KOPT-K1 (cell line): ENCODE measurements around the gene VSTM2L.

Experiments used
- H3K27ac ChIP-seq: fragments of 200-600 bp; sonication (generic); 2 replicates; pipeline ENCODE4 v1.5.1; 2016; ENCODE audit warnings: antibody characterized with exemption, mild to moderate bottlenecking, low read depth, low read length; ENCODE audit not compliant: poor library complexity, severe bottlenecking
- H3K36me3 ChIP-seq: fragments of 200-600 bp; sonication (generic); 2 replicates; pipeline ENCODE4 v1.5.1; 2017; ENCODE audit warnings: antibody characterized with exemption, mild to moderate bottlenecking, low read length, moderate library complexity; ENCODE audit not compliant: insufficient read depth
- H3K9me3 ChIP-seq: fragments of 200-600 bp; sonication (generic); 2 replicates; pipeline ENCODE4 v1.5.1; 2017; ENCODE audit warnings: antibody characterized with exemption, low read length, mild to moderate bottlenecking; ENCODE audit not compliant: insufficient read depth, poor library complexity, severe bottlenecking

Gene VSTM2L

GRCh38 chr20:37872161-37872560 is 30.8 kb upstream of the VSTM2L start:
- Histone ChIP-seq H3K9me3 (no peaks in the 10 kb centered on the region), H3K36me3 (peaks cover 72% of the 10 kb centered on the region), H3K27ac (no peak overlapping the region)

GRCh38 chr20:37873884-37874283 is 29.0 kb upstream of the VSTM2L start:
- Histone ChIP-seq H3K36me3 (peaks cover 55% of the 10 kb centered on the region), H3K27ac (no peak overlapping the region), H3K9me3 (no peaks in the 10 kb centered on the region)

- Histone ChIP-seq H3K36me3 (peaks cover 38% of the 10 kb centered on the region), H3K9me3 (no peaks in the 10 kb centered on the region), H3K27ac (no peak overlapping the region)
Observed at GRCh38 chr20:37875460-37876175, 27.3 kb upstream of the VSTM2L start.

GRCh38 chr20:37876863-37877262 is 26.1 kb upstream of the VSTM2L start:
- H3K36me3 ChIP-seq = peaks cover 27% of the 10 kb centered on the region; the same call in 1 of the 2 replicates
- no peaks in the 10 kb centered on the region for H3K9me3 ChIP-seq

GRCh38 chr20:37877832-37878772 is 24.8 kb upstream of the VSTM2L start:
- H3K27ac ChIP-seq = no peak overlapping the region
- H3K36me3 ChIP-seq = peaks cover 17% of the 10 kb centered on the region; the same call in 1 of the 2 replicates

More at GRCh38 chr20:37876863-37877262, 26.1 kb upstream of the VSTM2L start:
- no peak overlapping the region for H3K27ac ChIP-seq

GRCh38 chr20:37878835-37879599 is 23.9 kb upstream of the VSTM2L start:
- no peak overlapping the region for H3K27ac ChIP-seq
- peaks cover 8% of the 10 kb centered on the region; the same call in 1 of the 2 replicates for H3K36me3 ChIP-seq
- no peaks in the 10 kb centered on the region for H3K9me3 ChIP-seq

More at GRCh38 chr20:37877832-37878772, 24.8 kb upstream of the VSTM2L start:
- H3K9me3 ChIP-seq = no peaks in the 10 kb centered on the region

- Histone ChIP-seq H3K36me3 (no peaks in the 10 kb centered on the region; the same call in 1 of the 2 replicates), H3K9me3 (no peaks in the 10 kb centered on the region), H3K27ac (no peak overlapping the region)
Observed at GRCh38 chr20:37879843-37880242, 23.1 kb upstream of the VSTM2L start.

- H3K36me3 ChIP-seq = no peaks in the 10 kb centered on the region
- H3K9me3 ChIP-seq = no peaks in the 10 kb centered on the region
- no peak overlapping the region for H3K27ac ChIP-seq
Observed at GRCh38 chr20:37880726-37881591, 22.0 kb upstream of the VSTM2L start.

GRCh38 chr20:37881601-37882343 is 21.2 kb upstream of the VSTM2L start:
- Histone ChIP-seq H3K27ac (no peak overlapping the region), H3K36me3 (no peaks in the 10 kb centered on the region), H3K9me3 (no peaks in the 10 kb centered on the region)

- no peak overlapping the region for H3K27ac ChIP-seq
- no peaks in the 10 kb centered on the region for H3K36me3 ChIP-seq
- H3K9me3 ChIP-seq = no peaks in the 10 kb centered on the region
Observed at GRCh38 chr20:37882961-37883712, 19.8 kb upstream of the VSTM2L start.

GRCh38 chr20:37885042-37885441 is 17.9 kb upstream of the VSTM2L start:
- Histone ChIP-seq H3K9me3 (no peaks in the 10 kb centered on the region), H3K36me3 (no peaks in the 10 kb centered on the region)

GRCh38 chr20:37885593-37886503 is 17.1 kb upstream of the VSTM2L start:
- H3K36me3 ChIP-seq = no peaks in the 10 kb centered on the region
- H3K27ac ChIP-seq = no peak overlapping the region
- H3K9me3 ChIP-seq = no peaks in the 10 kb centered on the region

More at GRCh38 chr20:37885042-37885441, 17.9 kb upstream of the VSTM2L start:
- H3K27ac ChIP-seq = no peak overlapping the region
